Measurements from ENCODE around the gene MRM2.
"Not testable (repeated sequence)": the region's sequence is repeated elsewhere in the genome, so short reads cannot be mapped to it uniquely, and the experiment has no call there.

MRM2 gene

DNA sequence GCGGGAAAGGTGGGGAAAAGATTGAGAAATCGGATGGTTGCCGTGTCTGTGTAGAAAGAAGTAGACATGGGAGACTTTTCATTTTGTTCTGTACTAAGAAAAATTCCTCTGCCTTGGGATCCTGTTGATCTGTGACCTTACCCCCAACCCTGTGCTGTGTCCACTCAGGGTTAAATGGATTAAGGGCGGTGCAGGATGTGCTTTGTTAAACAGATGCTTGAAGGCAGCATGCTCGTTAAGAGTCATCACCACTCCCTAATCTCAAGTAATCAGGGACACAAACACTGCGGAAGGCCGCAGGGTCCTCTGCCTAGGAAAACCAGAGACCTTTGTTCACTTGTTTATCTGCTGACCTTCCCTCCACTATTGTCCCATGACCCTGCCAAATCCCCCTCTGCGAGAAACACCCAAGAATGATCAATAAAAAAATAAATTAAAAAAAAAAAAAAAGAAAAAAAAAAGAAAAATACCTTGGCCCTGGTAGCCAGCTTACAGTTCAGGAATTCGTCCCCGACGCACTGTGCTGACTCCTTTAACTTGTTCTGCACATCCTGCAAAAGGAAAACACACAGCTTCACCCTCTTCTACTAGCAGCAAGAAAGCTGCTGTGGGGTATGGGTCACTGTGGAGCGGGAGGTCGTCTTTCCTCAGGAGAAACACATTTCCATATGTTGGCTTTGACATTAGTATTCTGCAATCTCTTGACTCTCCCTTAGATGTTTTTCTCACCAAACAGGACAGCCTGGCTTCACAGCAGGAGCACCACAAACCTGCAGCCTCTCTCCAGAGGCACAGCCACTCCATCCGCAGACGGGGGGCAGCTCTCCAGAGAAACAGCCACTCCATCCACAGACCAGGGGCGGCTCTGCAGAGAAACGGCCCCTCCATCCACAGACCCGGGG is 27.3 kb upstream of the MRM2 start:
- not testable (repeated sequence) for H3K4me3 ChIP-seq (ENCODE audit: low read length); H3K4me1 ChIP-seq (ENCODE audit: control insufficient read depth, insufficient read depth, low read length); H3K27ac ChIP-seq (ENCODE audit: low read length); DNase-seq (ENCODE audit: low read depth, low spot score); H3K27me3 ChIP-seq (ENCODE audit: control insufficient read depth, insufficient read depth, low read length); H3K9me3 ChIP-seq (ENCODE audit: control insufficient read depth, insufficient read depth, low read length); H3K36me3 ChIP-seq (ENCODE audit: control insufficient read depth, insufficient read depth, low read length)
- no CpG with 5 or more reads among the region's 18 CpGs for WGBS (ENCODE audit: insufficient coverage, insufficient read length)

DNA sequence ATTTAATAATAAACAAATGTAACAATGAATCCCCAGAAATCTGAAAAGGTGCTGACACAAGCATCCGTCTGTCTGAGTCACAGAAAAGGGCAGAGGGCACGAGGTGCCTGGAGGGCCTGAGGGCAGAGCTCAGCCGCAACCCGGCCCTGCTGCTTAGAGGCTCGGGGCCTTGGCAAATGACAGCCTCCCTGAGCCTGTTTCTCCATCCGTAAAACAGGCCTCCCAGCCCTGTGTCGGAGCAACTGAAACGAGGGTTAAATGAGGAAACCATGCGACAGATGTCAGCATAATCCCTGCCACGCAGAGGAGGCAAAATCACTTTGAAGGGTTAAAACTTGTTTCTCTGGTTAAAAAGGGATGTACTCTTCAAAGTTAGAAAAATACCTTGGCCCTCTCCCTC is 24.9 kb upstream of the MRM2 start:
- WGBS (ENCODE audit: insufficient coverage, insufficient read length) = no CpG with 5 or more reads among the region's 10 CpGs
- peaks cover 5% of the 10 kb centered on the region for H3K36me3 ChIP-seq (ENCODE audit: control insufficient read depth, insufficient read depth, low read length)
- no peak for DNase-seq (ENCODE audit: low read depth, low spot score)
- H3K4me1 ChIP-seq (ENCODE audit: control insufficient read depth, insufficient read depth, low read length) = 0 out of 2 replicates have a peak, but pooled peaks cover 1% of the 10 kb centered on the region
- H3K9me3 ChIP-seq (ENCODE audit: control insufficient read depth, insufficient read depth, low read length) = no peaks in the 10 kb centered on the region
- no peak overlapping the region for H3K4me3 ChIP-seq (ENCODE audit: low read length)
- H3K27me3 ChIP-seq (ENCODE audit: control insufficient read depth, insufficient read depth, low read length) = no peaks in the 10 kb centered on the region
- no peak overlapping the region for H3K27ac ChIP-seq (ENCODE audit: low read length)

DNA sequence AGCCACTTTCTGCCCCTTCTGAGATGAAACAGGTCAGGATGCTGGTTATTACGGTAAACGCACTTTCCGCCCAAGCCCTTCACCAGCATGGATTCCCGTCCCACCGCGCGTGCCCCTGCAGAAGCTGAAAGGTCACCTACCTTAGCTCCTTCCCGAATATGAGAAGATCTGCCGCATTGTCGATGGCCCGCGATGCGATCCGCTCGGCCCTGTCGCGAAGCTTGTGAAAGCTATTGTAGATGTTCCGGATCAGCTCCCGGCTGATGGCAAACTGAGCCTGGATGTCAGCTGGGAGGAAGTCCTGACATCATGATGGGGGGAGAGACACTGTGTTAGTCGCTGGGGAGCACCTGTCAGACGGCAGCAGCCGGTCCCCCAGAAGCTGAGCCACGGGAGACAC is 22.2 kb upstream of the MRM2 start:
- Histone ChIP-seq H3K27me3 (ENCODE audit: control insufficient read depth, insufficient read depth, low read length) (no peaks in the 10 kb centered on the region), H3K36me3 (ENCODE audit: control insufficient read depth, insufficient read depth, low read length) (peaks cover 5% of the 10 kb centered on the region), H3K4me1 (ENCODE audit: control insufficient read depth, insufficient read depth, low read length) (no peaks in the 10 kb centered on the region), H3K4me3 (ENCODE audit: low read length) (no peak overlapping the region), H3K27ac (ENCODE audit: low read length) (no peak overlapping the region), H3K9me3 (ENCODE audit: control insufficient read depth, insufficient read depth, low read length) (no peaks in the 10 kb centered on the region)
- no peak for DNase-seq (ENCODE audit: low read depth, low spot score)
- no CpG with 5 or more reads among the region's 23 CpGs for WGBS (ENCODE audit: insufficient coverage, insufficient read length)

DNA sequence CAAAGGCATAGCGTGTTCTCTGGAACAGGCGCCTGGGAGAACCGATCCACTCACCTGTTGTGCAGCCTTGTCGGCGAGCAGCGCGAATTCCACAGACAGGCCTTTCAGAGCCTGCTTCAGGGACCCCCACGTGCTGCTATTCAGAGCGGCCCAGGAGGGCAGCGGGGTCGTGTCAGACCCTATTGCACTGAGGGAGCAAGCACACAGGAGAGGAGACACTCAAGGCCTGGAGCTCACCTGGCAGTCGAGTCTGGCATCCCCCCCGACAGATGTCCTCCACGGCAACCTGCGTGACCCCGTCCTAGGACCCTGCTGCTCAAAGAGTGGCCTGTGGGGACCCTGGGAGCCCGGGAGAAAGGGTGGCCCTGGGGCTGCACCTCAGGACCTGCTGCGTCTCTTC is 21.2 kb upstream of the MRM2 start:
- Histone ChIP-seq H3K36me3 (ENCODE audit: control insufficient read depth, insufficient read depth, low read length) (peaks cover 11% of the 10 kb centered on the region), H3K4me1 (ENCODE audit: control insufficient read depth, insufficient read depth, low read length) (no peaks in the 10 kb centered on the region), H3K4me3 (ENCODE audit: low read length) (no peak overlapping the region), H3K27ac (ENCODE audit: low read length) (no peak overlapping the region), H3K9me3 (ENCODE audit: control insufficient read depth, insufficient read depth, low read length) (no peaks in the 10 kb centered on the region), H3K27me3 (ENCODE audit: control insufficient read depth, insufficient read depth, low read length) (no peaks in the 10 kb centered on the region)
- DNase-seq (ENCODE audit: low read depth, low spot score) = no peak
- WGBS (ENCODE audit: insufficient coverage, insufficient read length) = no CpG with 5 or more reads among the region's 18 CpGs

DNA sequence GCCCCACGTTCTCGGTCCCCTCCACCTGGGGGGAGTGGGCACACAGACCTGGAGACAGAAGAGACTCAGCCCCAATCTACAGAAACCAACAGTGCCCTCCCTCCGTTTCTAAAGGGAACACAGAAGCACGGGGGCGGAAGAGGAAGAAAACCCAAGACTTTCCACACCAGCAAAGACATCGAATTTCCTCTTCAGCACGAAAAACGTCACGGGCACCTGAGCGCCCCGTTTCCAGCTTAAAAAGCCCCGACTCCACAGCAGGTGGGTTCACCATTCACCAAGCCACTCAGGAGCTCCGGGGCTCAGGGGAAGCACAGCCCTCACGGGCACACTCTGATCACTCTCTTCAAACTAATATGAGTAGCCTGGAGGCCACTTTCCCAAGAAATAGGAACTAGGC is 19.6 kb upstream of the MRM2 start:
- Histone ChIP-seq H3K4me3 (ENCODE audit: low read length) (no peak overlapping the region), H3K27me3 (ENCODE audit: control insufficient read depth, insufficient read depth, low read length) (no peaks in the 10 kb centered on the region), H3K9me3 (ENCODE audit: control insufficient read depth, insufficient read depth, low read length) (no peaks in the 10 kb centered on the region), H3K4me1 (ENCODE audit: control insufficient read depth, insufficient read depth, low read length) (no peaks in the 10 kb centered on the region), H3K36me3 (ENCODE audit: control insufficient read depth, insufficient read depth, low read length) (peaks cover 17% of the 10 kb centered on the region), H3K27ac (ENCODE audit: low read length) (no peak overlapping the region)
- DNase-seq (ENCODE audit: low read depth, low spot score) = no peak
- WGBS (ENCODE audit: insufficient coverage, insufficient read length) = no CpG with 5 or more reads among the region's 14 CpGs

- no peak for DNase-seq (ENCODE audit: low read depth, low spot score)
- Histone ChIP-seq H3K4me1 (ENCODE audit: control insufficient read depth, insufficient read depth, low read length) (no peaks in the 10 kb centered on the region), H3K27me3 (ENCODE audit: control insufficient read depth, insufficient read depth, low read length) (no peaks in the 10 kb centered on the region), H3K27ac (ENCODE audit: low read length) (no peak overlapping the region), H3K4me3 (ENCODE audit: low read length) (no peak overlapping the region), H3K9me3 (ENCODE audit: control insufficient read depth, insufficient read depth, low read length) (no peaks in the 10 kb centered on the region), H3K36me3 (ENCODE audit: control insufficient read depth, insufficient read depth, low read length) (peaks cover 20% of the 10 kb centered on the region)
- WGBS (ENCODE audit: insufficient coverage, insufficient read length) = no CpG with 5 or more reads among the region's 5 CpGs
Measured at GRCh38 chr7:2260820-2261219, 18.8 kb upstream of the MRM2 start.

DNA sequence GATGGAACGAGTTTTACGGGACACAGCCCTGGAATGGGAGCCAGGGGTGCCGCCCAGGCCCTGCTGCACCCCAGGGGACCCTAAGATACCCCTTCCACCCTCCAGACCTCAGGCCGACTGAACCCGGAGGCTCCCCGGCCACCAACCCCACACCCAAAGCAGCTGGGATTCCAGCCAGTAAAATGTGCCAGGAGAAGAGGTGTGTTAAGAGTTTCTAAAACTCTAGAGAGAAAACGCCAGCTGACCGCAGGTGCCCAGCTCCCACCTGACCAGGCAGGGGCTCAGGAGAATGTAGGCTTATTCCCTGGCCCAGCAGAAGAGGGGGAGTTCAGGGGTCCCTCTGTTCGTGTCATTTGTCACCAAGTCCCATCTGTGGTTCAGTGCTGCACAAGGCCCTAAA is 17.5 kb upstream of the MRM2 start:
- Histone ChIP-seq H3K27me3 (ENCODE audit: control insufficient read depth, insufficient read depth, low read length) (no peaks in the 10 kb centered on the region), H3K4me1 (ENCODE audit: control insufficient read depth, insufficient read depth, low read length) (no peaks in the 10 kb centered on the region), H3K9me3 (ENCODE audit: control insufficient read depth, insufficient read depth, low read length) (no peaks in the 10 kb centered on the region), H3K4me3 (ENCODE audit: low read length) (no peak overlapping the region), H3K36me3 (ENCODE audit: control insufficient read depth, insufficient read depth, low read length) (peaks cover 26% of the 10 kb centered on the region), H3K27ac (ENCODE audit: low read length) (no peak overlapping the region)
- no peak for DNase-seq (ENCODE audit: low read depth, low spot score)
- WGBS (ENCODE audit: insufficient coverage, insufficient read length) = no CpG with 5 or more reads among the region's 9 CpGs

GRCh38 chr7:2258661-2259365 is 16.8 kb upstream of the MRM2 start:
- H3K27ac ChIP-seq (ENCODE audit: low read length) = no peak overlapping the region
- no peak overlapping the region for H3K4me3 ChIP-seq (ENCODE audit: low read length)
- no peaks in the 10 kb centered on the region for H3K4me1 ChIP-seq (ENCODE audit: control insufficient read depth, insufficient read depth, low read length)
- no CpG with 5 or more reads among the region's 34 CpGs for WGBS (ENCODE audit: insufficient coverage, insufficient read length)
- H3K36me3 ChIP-seq (ENCODE audit: control insufficient read depth, insufficient read depth, low read length) = peaks cover 27% of the 10 kb centered on the region
- no peaks in the 10 kb centered on the region for H3K27me3 ChIP-seq (ENCODE audit: control insufficient read depth, insufficient read depth, low read length)
- no peak for DNase-seq (ENCODE audit: low read depth, low spot score)
- H3K9me3 ChIP-seq (ENCODE audit: control insufficient read depth, insufficient read depth, low read length) = no peaks in the 10 kb centered on the region

GRCh38 chr7:2257651-2258050 is 15.6 kb upstream of the MRM2 start:
- Histone ChIP-seq H3K36me3 (ENCODE audit: control insufficient read depth, insufficient read depth, low read length) (peaks cover 24% of the 10 kb centered on the region), H3K27ac (ENCODE audit: low read length) (no peak overlapping the region)

GRCh38 chr7:2257046-2257551 is 15.1 kb upstream of the MRM2 start:
- Histone ChIP-seq H3K27me3 (ENCODE audit: control insufficient read depth, insufficient read depth, low read length) (no peaks in the 10 kb centered on the region), H3K4me3 (ENCODE audit: low read length) (no peak overlapping the region), H3K36me3 (ENCODE audit: control insufficient read depth, insufficient read depth, low read length) (peaks cover 24% of the 10 kb centered on the region), H3K9me3 (ENCODE audit: control insufficient read depth, insufficient read depth, low read length) (no peaks in the 10 kb centered on the region), H3K4me1 (ENCODE audit: control insufficient read depth, insufficient read depth, low read length) (no peaks in the 10 kb centered on the region), H3K27ac (ENCODE audit: low read length) (no peak overlapping the region)
- WGBS (ENCODE audit: insufficient coverage, insufficient read length) = no CpG with 5 or more reads among the region's 38 CpGs
- DNase-seq (ENCODE audit: low read depth, low spot score) = no peak

More at GRCh38 chr7:2257651-2258050, 15.6 kb upstream of the MRM2 start:
- no peak overlapping the region for H3K4me3 ChIP-seq (ENCODE audit: low read length)
- no peak for DNase-seq (ENCODE audit: low read depth, low spot score)
- no peaks in the 10 kb centered on the region for H3K4me1 ChIP-seq (ENCODE audit: control insufficient read depth, insufficient read depth, low read length)
- H3K9me3 ChIP-seq (ENCODE audit: control insufficient read depth, insufficient read depth, low read length) = no peaks in the 10 kb centered on the region
- no peaks in the 10 kb centered on the region for H3K27me3 ChIP-seq (ENCODE audit: control insufficient read depth, insufficient read depth, low read length)
- no CpG with 5 or more reads among the region's 17 CpGs for WGBS (ENCODE audit: insufficient coverage, insufficient read length)
